SK-N-SH (cell line): Measurements from ENCODE around the gene HNF1A. TPM values are rescaled to one million over a fixed set of nuclear protein-coding genes. Genes with fewer than 3 reads are reported as not detected.
A peak's percentile ranks its signal among the peaks of the same experiment; 100 is the strongest.

Experiments used
- CTCF ChIA-PET: fragments of 300-600, 350-600 bp; formaldehyde crosslinking; extraction: SDS; loops from one replicate; lab custom pipeline; 2021; lab: Yijun Ruan, JAX
- POLR2A ChIA-PET: fragments of 350-600 bp; sonication (Branson Sonifier 250); formaldehyde crosslinking; extraction: SDS; loops from one replicate; lab custom pipeline; 2020; ENCODE audit warnings: antibody characterized with exemption, inconsistent platforms; lab: Yijun Ruan, JAX
- DNase-seq: peaks from one replicate; pipeline ENCODE4 v3.0.0; 2012
- H2AFZ ChIP-seq: fragments of 200-600 bp; sonication (generic); 2 replicates; pipeline ENCODE4 v1.8.1; 2016; ENCODE audit warnings: antibody characterized with exemption, mild to moderate bottlenecking, low read depth
- H3F3A ChIP-seq: fragments of 200-600 bp; sonication (generic); replicated peaks from 2 replicates; pipeline ENCODE3; 2016; ENCODE audit warnings: antibody characterized with exemption, mild to moderate bottlenecking; ENCODE audit not compliant: insufficient read depth
- H3K27ac ChIP-seq, 2 experiments: fragments of 200-500 bp in 1 of 2; fragments of 200-600 bp in 1 of 2; sonication (Bioruptor generic) in 1 of 2; sonication (generic), shearing (Covaris generic) in 1 of 2; 2 replicates each; pipeline versions ENCODE4 v1.5.1 to v1.6.1; 2014 to 2016; ENCODE audit warnings: low read depth in 2 of 2, inconsistent platforms in 1 of 2, low read length in 1 of 2, mild to moderate bottlenecking in 1 of 2, mixed read lengths in 1 of 2
- H3K27me3 ChIP-seq: fragments of 200-600 bp; sonication (generic), shearing (Covaris generic); 2 replicates; pipeline ENCODE4 v1.6.1; 2016; ENCODE audit warnings: mixed run types; ENCODE audit not compliant: insufficient read depth
- H3K36me3 ChIP-seq, 2 experiments: fragments of 200-500 bp in 1 of 2; fragments of 200-600 bp in 1 of 2; sonication (Bioruptor generic) in 1 of 2; sonication (generic) in 1 of 2; replicated peaks in 1 of 2; 2 replicates each; pipeline versions ENCODE3 to v1.5.1; 2014 to 2016; ENCODE audit warnings: low read length in 1 of 2, mild to moderate bottlenecking in 1 of 2; ENCODE audit not compliant: insufficient read depth in 2 of 2, control insufficient read depth in 1 of 2
- H3K4me1 ChIP-seq, 2 experiments: fragments of 200-500 bp in 1 of 2; fragments of 200-600 bp in 1 of 2; sonication (Bioruptor generic) in 1 of 2; sonication (generic), shearing (Covaris generic) in 1 of 2; 2 replicates each; pipeline versions ENCODE4 v1.5.1 to v1.6.1; 2014 to 2016; ENCODE audit warnings: low read depth in 1 of 2, low read length in 1 of 2, mixed run types in 1 of 2; ENCODE audit not compliant: insufficient read depth in 2 of 2, control insufficient read depth in 1 of 2
- H3K4me2 ChIP-seq: fragments of 200-600 bp; sonication (generic), shearing (Covaris generic); 2 replicates; pipeline ENCODE4 v1.6.1; 2017; ENCODE audit warnings: mixed run types
- H3K4me3 ChIP-seq, 2 experiments: fragments of 200-500 bp in 1 of 2; fragments of 200-600 bp in 1 of 2; sonication (Bioruptor generic) in 1 of 2; sonication (generic), shearing (Covaris generic) in 1 of 2; 2 replicates each; pipeline versions ENCODE4 v1.5.1 to v1.8.1; 2014 to 2016; ENCODE audit warnings: low read depth in 2 of 2, inconsistent platforms in 1 of 2, low read length in 1 of 2, mild to moderate bottlenecking in 1 of 2, mixed read lengths in 1 of 2, moderate library complexity in 1 of 2
- H3K79me2 ChIP-seq: fragments of 200-600 bp; sonication (generic); 2 replicates; pipeline ENCODE4 v1.8.1; 2017; ENCODE audit warnings: mild to moderate bottlenecking; ENCODE audit not compliant: insufficient read depth
- H3K9ac ChIP-seq: fragments of 200-600 bp; sonication (generic); 2 replicates; pipeline ENCODE4 v1.6.1; 2017; ENCODE audit warnings: mixed run types
- H3K9me2 ChIP-seq: fragments of 200-600 bp; sonication (generic); 2 replicates; pipeline ENCODE4 v1.6.1; 2017; ENCODE audit warnings: mixed run types
- H3K9me3 ChIP-seq: fragments of 200-600 bp; sonication (generic); 2 replicates; pipeline ENCODE4 v1.6.1; 2017; ENCODE audit warnings: mixed run types, mild to moderate bottlenecking, moderate library complexity
- H4K20me1 ChIP-seq: fragments of 200-600 bp; sonication (generic); 2 replicates; pipeline ENCODE4 v1.6.1; 2017; ENCODE audit warnings: mild to moderate bottlenecking, mixed run types; ENCODE audit not compliant: insufficient read depth
- CHD2 ChIP-seq: fragments of 150-350 bp; IDR thresholded peaks from 2 replicates; pipeline ENCODE4 v1.6.1; 2018; ENCODE audit warnings: low read length; ENCODE audit not compliant: partially characterized antibody
- CTCF ChIP-seq: fragments of 200-600 bp; sonication (generic); IDR thresholded peaks from 2 replicates; pipeline ENCODE4 v1.6.1; 2017; ENCODE audit warnings: antibody characterized with exemption, mild to moderate bottlenecking, moderate library complexity
- EP300 ChIP-seq, 2 experiments: IDR thresholded peaks; 2 replicates each; pipeline versions ENCODE4 v1.4.0 to v1.6.1; 2012; ENCODE audit warnings: borderline replicate concordance in 1 of 2, low read depth in 1 of 2, low read length in 1 of 2
- EZH2phosphoT487 ChIP-seq: fragments of 200-600 bp; sonication (generic); IDR thresholded peaks from 2 replicates; pipeline ENCODE4 v1.6.1; 2017; ENCODE audit warnings: low read depth, mixed run types, mild to moderate bottlenecking, antibody characterized with exemption, moderate library complexity, borderline replicate concordance
- FOXM1 ChIP-seq: IDR thresholded peaks from 2 replicates; pipeline ENCODE4 v1.4.0; 2012; ENCODE audit warnings: low read depth, mild to moderate bottlenecking
- GATA2 ChIP-seq: sonication (generic); formaldehyde crosslinking; IDR thresholded peaks from 2 replicates; pipeline ENCODE4 v1.5.0; 2020; ENCODE audit warnings: mild to moderate bottlenecking, missing genetic modification reagents
- MAX ChIP-seq: IDR thresholded peaks from 2 replicates; pipeline ENCODE4 v1.4.0; 2012; ENCODE audit warnings: low read depth
- MEF2A ChIP-seq: IDR thresholded peaks from 2 replicates; pipeline ENCODE4 v1.4.0; 2012; ENCODE audit warnings: low read depth, borderline replicate concordance
- MXI1 ChIP-seq: IDR thresholded peaks from 2 replicates; pipeline ENCODE4 v1.6.1; 2012; ENCODE audit warnings: mild to moderate bottlenecking, low read depth, low read length, improper control_type of control experiment
- PBX3 ChIP-seq: IDR thresholded peaks from 2 replicates; pipeline ENCODE4; 2012
- RCOR1 ChIP-seq: fragments of 150-350 bp; IDR thresholded peaks from 2 replicates; pipeline ENCODE4 v1.6.1; 2017; ENCODE audit warnings: antibody characterized with exemption, low read length
- SMC3 ChIP-seq: IDR thresholded peaks from 2 replicates; pipeline ENCODE4 v1.6.1; 2012; ENCODE audit warnings: low read depth, low read length, improper control_type of control experiment
- TAF1 ChIP-seq: IDR thresholded peaks from 2 replicates; pipeline ENCODE4 v1.6.1; 2012; ENCODE audit warnings: low read depth, mild to moderate bottlenecking, low read length, moderate library complexity, borderline replicate concordance
- TCF12 ChIP-seq: IDR thresholded peaks from 2 replicates; pipeline ENCODE4 v1.4.0; 2012
- USF1 ChIP-seq: IDR thresholded peaks from 2 replicates; pipeline ENCODE4 v1.4.0; 2012; ENCODE audit warnings: low read depth, borderline replicate concordance
- WGBS: methylation state at CpG from one replicate; pipeline ENCODE4 v1.1.6; 2017; ENCODE audit warnings: low lambda C conversion rate; 5-methylcytosine and 5-hydroxymethylcytosine counted together
- polyA plus RNA-seq, 3 experiments: library from polyadenylated mRNA; depleted of rRNA; stranded (reverse); fragments of >200 nt; gene quantifications; 2 replicates each; pipeline ENCODE4 v1.2.3, GENCODE V29; 2012

The HNF1A gene
- polyA plus RNA-seq, 1 of the 3 experiments (the other 2 are of a cell fraction) = not detected

GRCh38 chr12:121003650-121004049, 25.3 kb downstream of the HNF1A start:
- Histone ChIP-seq H2AFZ (no peak overlapping the region), H3K27me3 (no peaks in the 10 kb centered on the region), H3K9me3 (no peaks in the 10 kb centered on the region), H3K4me1 (no peaks in the 10 kb centered on the region), H3K9ac (no peak overlapping the region), H3F3A (peaks cover 3% of the 10 kb centered on the region), H3K36me3 (peaks cover 10 to 21% of the 10 kb centered on the region in 2 experiments), H3K9me2 (no peaks in the 10 kb centered on the region), H4K20me1 (no peaks in the 10 kb centered on the region), H3K4me2 (no peak overlapping the region), H3K27ac (no peak overlapping the region), H3K4me3 (no peak overlapping the region)
- 81% methylated on average over 4 of the region's 4 CpGs for WGBS
- CTCF ChIA-PET = interaction anchor here (0.6 to 0.9 kb wide), 2 partner anchors 20 to 422 kb away, joined by 3 to 5 read pairs; partner anchors contain the start of gene POP5
- no peak for DNase-seq
- POLR2A ChIA-PET = no interaction called here
- no peak for TF ChIP-seq TAF1
- TF ChIP-seq TCF12 = no peak
- peak; percentile 23; the same call in 1 of the 2 replicates for TF ChIP-seq CTCF
- TF ChIP-seq PBX3 = no peak
- no peak for TF ChIP-seq SMC3
- no peak for TF ChIP-seq MAX
- TF ChIP-seq, all 33 proteins: peak for 1
- H3K79me2 ChIP-seq = no peaks in the 10 kb centered on the region

- H3K27me3 ChIP-seq = no peaks in the 10 kb centered on the region
- WGBS = 89% methylated on average over 16 of the region's 16 CpGs
Measured at GRCh38 chr12:121004253-121004815, 26.0 kb downstream of the HNF1A start.

More at GRCh38 chr12:121004253-121004815, 26.0 kb downstream of the HNF1A start:
- Histone ChIP-seq H2AFZ (no peak overlapping the region), H3K9me3 (no peaks in the 10 kb centered on the region), H3K9me2 (no peaks in the 10 kb centered on the region), H3K9ac (no peak overlapping the region), H3K4me2 (no peak overlapping the region), H3F3A (peaks cover 3% of the 10 kb centered on the region), H3K36me3 (peaks cover 10 to 25% of the 10 kb centered on the region in 2 experiments), H3K27ac (no peak overlapping the region), H4K20me1 (no peaks in the 10 kb centered on the region), H3K4me3 (no peak overlapping the region), H3K4me1 (no peaks in the 10 kb centered on the region), H3K79me2 (no peaks in the 10 kb centered on the region)
- ChIA-PET CTCF (interaction anchor here (0.6 to 3.5 kb wide), 10 partner anchors 12 to 423 kb away, joined by 3 to 15 read pairs (median 4); partner anchors contain the start of genes C12orf43 and POP5), POLR2A (no interaction called here)
- DNase-seq = no peak
- TF ChIP-seq RCOR1 (no peak), TCF12 (no peak), MXI1 (no peak), CHD2 (no peak), GATA2 (no peak), FOXM1 (no peak), CTCF (no peak), EZH2phosphoT487 (no peak), EP300 (IDR thresholded peaks at IDR 0.05; ENCODE audit: borderline replicate concordance in 1 of 2, low read depth in 1 of 2, low read length in 1 of 2) (no peak), MEF2A (no peak), USF1 (no peak), PBX3 (no peak)
